ENCODE measurements around the gene PEF1. TPM values are rescaled to one million over a fixed set of nuclear protein-coding genes. Genes with fewer than 3 reads are reported as not detected.
A peak's percentile ranks its signal among the peaks of the same experiment; 100 is the strongest.

PEF1 gene
- total RNA-seq, 1 donor from 2014 or later: 57.9 TPM

DNA sequence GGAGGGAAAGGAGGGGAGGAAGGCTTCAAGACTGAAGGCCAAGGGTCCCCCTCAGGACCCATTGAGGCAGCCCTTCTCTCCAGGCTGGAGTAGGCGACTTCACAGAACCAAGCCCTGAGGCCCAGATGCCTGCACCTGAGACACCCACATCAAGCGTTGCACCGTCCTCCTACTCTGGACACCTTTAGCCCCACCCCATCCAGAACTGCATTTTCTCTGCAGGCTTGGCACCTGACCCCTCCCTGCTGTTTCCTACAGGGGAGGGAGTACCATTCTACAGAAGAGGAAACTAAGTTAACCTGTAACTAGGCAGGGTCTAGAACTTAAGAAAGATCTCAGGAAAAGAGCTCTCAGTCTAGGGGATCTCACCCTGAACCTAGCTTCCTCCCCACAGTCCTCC is 12.0 kb downstream of the PEF1 start:
- FAIRE-seq (no peak), DNase-seq (ENCODE audit: low read depth) (no peak)
- Mint-ChIP-seq H3K27ac (ENCODE audit: unreplicated experiment) (no peak overlapping the region), H3K36me3 (ENCODE audit: low read depth, unreplicated experiment) (peaks cover 27% of the 10 kb centered on the region), H3K9me3 (ENCODE audit: unreplicated experiment) (no peaks in the 10 kb centered on the region), H3K27me3 (ENCODE audit: low read depth, unreplicated experiment) (no peaks in the 10 kb centered on the region), H3K4me3 (ENCODE audit: unreplicated experiment) (no peak overlapping the region), H3K4me1 (ENCODE audit: low read depth, unreplicated experiment) (peaks cover 43% of the 10 kb centered on the region)
- no peak overlapping the region for H3K4me3 ChIP-seq (ENCODE audit: insufficient read depth, low read depth, low read length)
- H3K36me3 ChIP-seq (ENCODE audit: insufficient read depth, low read length): peaks cover 25% of the 10 kb centered on the region
- no peak for TF ChIP-seq EZH2 (IDR thresholded peaks at IDR 0.05; ENCODE audit: insufficient read depth, low read length)
- TF ChIP-seq, protein P1, sequence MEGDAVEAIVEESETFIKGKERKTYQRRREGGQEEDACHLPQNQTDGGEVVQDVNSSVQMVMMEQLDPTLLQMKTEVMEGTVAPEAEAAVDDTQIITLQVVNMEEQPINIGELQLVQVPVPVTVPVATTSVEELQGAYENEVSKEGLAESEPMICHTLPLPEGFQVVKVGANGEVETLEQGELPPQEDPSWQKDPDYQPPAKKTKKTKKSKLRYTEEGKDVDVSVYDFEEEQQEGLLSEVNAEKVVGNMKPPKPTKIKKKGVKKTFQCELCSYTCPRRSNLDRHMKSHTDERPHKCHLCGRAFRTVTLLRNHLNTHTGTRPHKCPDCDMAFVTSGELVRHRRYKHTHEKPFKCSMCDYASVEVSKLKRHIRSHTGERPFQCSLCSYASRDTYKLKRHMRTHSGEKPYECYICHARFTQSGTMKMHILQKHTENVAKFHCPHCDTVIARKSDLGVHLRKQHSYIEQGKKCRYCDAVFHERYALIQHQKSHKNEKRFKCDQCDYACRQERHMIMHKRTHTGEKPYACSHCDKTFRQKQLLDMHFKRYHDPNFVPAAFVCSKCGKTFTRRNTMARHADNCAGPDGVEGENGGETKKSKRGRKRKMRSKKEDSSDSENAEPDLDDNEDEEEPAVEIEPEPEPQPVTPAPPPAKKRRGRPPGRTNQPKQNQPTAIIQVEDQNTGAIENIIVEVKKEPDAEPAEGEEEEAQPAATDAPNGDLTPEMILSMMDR (IDR thresholded peaks at IDR 0.05; ENCODE audit: insufficient read depth, low read depth, low read length): no peak
- H3K27me3 ChIP-seq (ENCODE audit: insufficient read depth, low read length): no peaks in the 10 kb centered on the region
- no peaks in the 10 kb centered on the region for H3K9me3 ChIP-seq (ENCODE audit: insufficient read depth, low read depth, low read length)
- H4K20me1 ChIP-seq (ENCODE audit: insufficient read depth, low read length): peaks cover 85% of the 10 kb centered on the region
- no peak overlapping the region for H2AFZ ChIP-seq (ENCODE audit: low read depth, low read length)
- H3K4me2 ChIP-seq (ENCODE audit: low read length): no peak overlapping the region
- H3K79me2 ChIP-seq (ENCODE audit: insufficient read depth, low read length): peaks cover 39% of the 10 kb centered on the region
- H3K9ac ChIP-seq (ENCODE audit: low read length): no peak overlapping the region
- H3K27ac ChIP-seq (ENCODE audit: low read depth, low read length): no peak overlapping the region
- H3K4me1 ChIP-seq (ENCODE audit: insufficient read depth, low read length): peaks cover 9% of the 10 kb centered on the region

DNA sequence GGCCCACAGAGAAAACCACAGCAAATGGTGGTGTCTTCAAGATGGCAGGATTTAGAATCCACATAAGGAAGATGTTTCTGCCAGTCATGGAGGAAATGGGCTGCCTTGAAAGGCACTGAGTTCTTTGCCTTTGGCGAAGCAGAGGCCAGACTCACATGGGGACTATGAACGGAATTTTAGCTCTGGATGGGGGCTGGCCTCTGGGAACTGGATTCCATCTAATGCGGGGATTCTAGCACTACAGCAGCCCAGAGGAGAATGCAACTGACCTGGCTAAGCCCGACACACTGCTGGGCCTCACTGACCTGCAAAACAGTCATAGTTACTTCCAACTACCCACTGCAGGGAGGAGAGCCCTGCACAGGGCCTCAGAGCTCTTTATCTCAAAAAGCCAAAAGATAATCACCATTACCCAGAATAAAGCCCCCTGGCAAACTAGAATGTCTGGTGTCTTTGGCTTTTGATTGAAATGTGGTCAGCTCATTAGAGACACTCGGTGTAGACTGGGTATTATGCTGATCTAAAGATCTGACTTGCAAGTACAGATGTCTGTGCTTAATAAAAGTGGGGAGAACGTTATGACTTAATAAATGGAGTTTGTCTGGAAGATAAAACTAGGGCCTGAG is 15.6 kb downstream of the PEF1 start:
- no peak for DNase-seq (ENCODE audit: low read depth)
- H4K20me1 ChIP-seq (ENCODE audit: insufficient read depth, low read length): peaks cover 67% of the 10 kb centered on the region
- no peaks in the 10 kb centered on the region for H3K27me3 ChIP-seq (ENCODE audit: insufficient read depth, low read length)
- H3K9me3 ChIP-seq (ENCODE audit: insufficient read depth, low read depth, low read length): no peaks in the 10 kb centered on the region
- no peak overlapping the region for H3K4me2 ChIP-seq (ENCODE audit: low read length)
- TF ChIP-seq, protein P1 (IDR thresholded peaks at IDR 0.05; ENCODE audit: insufficient read depth, low read depth, low read length): no peak
- TF ChIP-seq EZH2 (IDR thresholded peaks at IDR 0.05; ENCODE audit: insufficient read depth, low read length): no peak
- H3K36me3 Mint-ChIP-seq (ENCODE audit: low read depth, unreplicated experiment): peaks cover 26% of the 10 kb centered on the region
- H3K4me1 Mint-ChIP-seq (ENCODE audit: low read depth, unreplicated experiment): peaks cover 37% of the 10 kb centered on the region
- peak overlapping the region; percentile 34 for H3K4me3 Mint-ChIP-seq (ENCODE audit: unreplicated experiment)
- H3K79me2 ChIP-seq (ENCODE audit: insufficient read depth, low read length): peaks cover 3% of the 10 kb centered on the region
- H3K9me3 Mint-ChIP-seq (ENCODE audit: unreplicated experiment): no peaks in the 10 kb centered on the region
- H3K27ac ChIP-seq (ENCODE audit: low read depth, low read length): no peak overlapping the region
- no peak overlapping the region for H2AFZ ChIP-seq (ENCODE audit: low read depth, low read length)
- H3K36me3 ChIP-seq (ENCODE audit: insufficient read depth, low read length): peaks cover 22% of the 10 kb centered on the region
- peak overlapping the region; percentile 69 for H3K27ac Mint-ChIP-seq (ENCODE audit: unreplicated experiment)
- H3K9ac ChIP-seq (ENCODE audit: low read length): no peak overlapping the region
- FAIRE-seq: no peak
- H3K4me3 ChIP-seq (ENCODE audit: insufficient read depth, low read depth, low read length): no peak overlapping the region
- H3K4me1 ChIP-seq (ENCODE audit: insufficient read depth, low read length): peaks cover 35% of the 10 kb centered on the region
- H3K27me3 Mint-ChIP-seq (ENCODE audit: low read depth, unreplicated experiment): no peaks in the 10 kb centered on the region

DNA sequence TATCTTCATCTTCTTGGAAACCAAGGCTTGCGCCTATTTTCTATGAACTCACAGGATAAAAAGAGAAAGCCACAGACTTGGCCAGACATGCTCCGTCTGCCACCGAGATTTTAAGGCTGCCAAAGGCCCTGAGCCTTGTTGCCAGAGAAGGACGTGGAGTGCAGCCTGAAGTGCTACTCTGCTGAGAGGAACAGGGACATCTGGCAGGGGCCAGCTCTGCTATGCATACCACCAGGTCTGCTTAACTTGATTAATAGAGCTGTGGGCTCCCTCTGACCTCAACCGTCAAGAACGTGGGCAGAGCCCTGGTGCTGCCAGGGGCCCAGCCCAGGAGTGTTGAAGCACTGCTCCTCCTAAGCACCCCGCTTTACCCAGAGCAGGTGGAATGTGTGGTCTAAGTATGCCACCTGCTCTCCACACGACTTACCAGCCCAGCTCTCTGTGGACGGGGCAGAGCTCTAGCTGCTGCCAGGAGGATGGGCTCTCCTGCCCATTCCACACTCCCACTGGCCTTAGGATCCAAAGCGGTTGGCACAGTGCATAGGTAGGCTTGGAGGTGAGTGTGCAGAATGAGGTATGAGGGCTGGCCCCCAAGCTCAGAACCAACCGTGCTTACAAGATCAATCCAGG is 16.6 kb downstream of the PEF1 start:
- Histone ChIP-seq H3K4me1 (ENCODE audit: insufficient read depth, low read length) (peaks cover 35% of the 10 kb centered on the region), H3K27ac (ENCODE audit: low read depth, low read length) (no peak overlapping the region), H3K4me3 (ENCODE audit: insufficient read depth, low read depth, low read length) (no peak overlapping the region), H3K9ac (ENCODE audit: low read length) (peak overlapping the region; percentile 2), H3K79me2 (ENCODE audit: insufficient read depth, low read length) (no peaks in the 10 kb centered on the region), H3K9me3 (ENCODE audit: insufficient read depth, low read depth, low read length) (no peaks in the 10 kb centered on the region), H4K20me1 (ENCODE audit: insufficient read depth, low read length) (peaks cover 60% of the 10 kb centered on the region), H2AFZ (ENCODE audit: low read depth, low read length) (no peak overlapping the region), H3K27me3 (ENCODE audit: insufficient read depth, low read length) (no peaks in the 10 kb centered on the region), H3K4me2 (ENCODE audit: low read length) (peak overlapping the region; percentile 67), H3K36me3 (ENCODE audit: insufficient read depth, low read length) (peaks cover 20% of the 10 kb centered on the region)
- no peak overlapping the region for H3K4me3 Mint-ChIP-seq (ENCODE audit: unreplicated experiment)
- H3K27ac Mint-ChIP-seq (ENCODE audit: unreplicated experiment): no peak overlapping the region
- TF ChIP-seq, protein P1 (IDR thresholded peaks at IDR 0.05; ENCODE audit: insufficient read depth, low read depth, low read length): no peak
- TF ChIP-seq EZH2 (IDR thresholded peaks at IDR 0.05; ENCODE audit: insufficient read depth, low read length): no peak
- peaks cover 26% of the 10 kb centered on the region for H3K36me3 Mint-ChIP-seq (ENCODE audit: low read depth, unreplicated experiment)
- H3K9me3 Mint-ChIP-seq (ENCODE audit: unreplicated experiment): no peaks in the 10 kb centered on the region
- DNase-seq (ENCODE audit: low read depth) (peak; percentile 69), FAIRE-seq (no peak)
- H3K4me1 Mint-ChIP-seq (ENCODE audit: low read depth, unreplicated experiment): peaks cover 35% of the 10 kb centered on the region
- H3K27me3 Mint-ChIP-seq (ENCODE audit: low read depth, unreplicated experiment): no peaks in the 10 kb centered on the region
